GM18498 (cell line): ENCODE measurements around the gene CBLC.

Source experiments
- ATAC-seq: cut with Tn5 transposase; IDR thresholded peaks from one replicate; pipeline ENCODE4 v1.9.1; 2021; ENCODE audit warnings: mild to moderate bottlenecking, moderate library complexity; ENCODE audit not compliant: unreplicated experiment

CBLC gene

DNA sequence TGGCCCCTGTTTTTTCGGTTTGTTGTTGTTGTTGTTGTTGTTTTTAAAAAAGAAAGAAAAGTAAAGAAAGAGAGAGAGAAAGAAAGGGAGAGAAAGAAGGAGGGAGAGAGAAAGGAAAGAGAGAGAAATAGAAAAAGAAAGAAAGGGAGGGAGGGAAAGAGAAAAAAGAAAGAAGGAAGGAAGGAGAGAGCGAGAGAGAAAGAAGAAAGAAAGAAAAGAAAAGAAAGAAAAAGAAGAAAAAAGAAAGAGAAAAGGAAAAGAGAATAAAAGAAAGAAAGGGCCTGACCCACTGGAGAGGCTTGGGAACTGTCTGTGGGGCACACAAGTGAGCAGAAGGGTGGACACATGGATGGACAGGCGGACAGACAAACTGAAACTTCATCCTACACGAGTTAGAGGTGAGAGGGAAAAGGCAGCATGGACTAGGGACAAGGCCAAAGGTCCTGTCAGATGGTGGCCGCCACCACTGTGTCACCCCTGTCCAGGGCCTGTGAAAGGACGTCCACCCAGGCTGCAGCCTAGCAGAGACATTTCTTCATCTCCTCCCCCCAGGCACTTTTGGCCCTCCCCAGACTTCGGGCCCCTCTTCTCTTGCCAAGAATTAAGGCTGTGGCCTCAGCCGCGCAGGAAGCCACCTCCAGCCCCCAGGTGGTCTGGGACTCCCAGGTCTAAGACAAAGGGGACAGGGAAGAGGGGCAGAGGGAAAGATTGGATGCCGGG lies 22.1 kb downstream of the CBLC start:
- ATAC-seq: no peak

DNA sequence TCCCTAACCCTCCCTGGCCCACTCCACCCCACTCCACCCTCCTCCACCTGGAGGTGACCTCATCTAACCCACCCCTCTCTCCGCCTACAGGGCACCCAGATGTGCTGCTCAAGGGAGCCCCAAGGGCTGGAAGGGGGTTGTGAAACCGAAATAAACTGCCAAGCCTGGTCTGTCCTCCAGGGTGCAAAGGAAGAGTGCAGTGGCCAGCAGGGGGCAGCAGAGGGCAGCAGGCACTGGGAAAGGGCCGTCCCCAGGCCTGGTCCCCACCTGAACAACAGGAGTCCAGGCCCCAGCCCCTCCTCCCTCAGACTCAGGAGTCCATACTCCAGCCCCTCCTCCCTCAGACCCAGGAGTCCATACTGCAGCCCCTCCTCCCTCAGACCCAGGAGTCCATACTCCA lies 22.8 kb downstream of the CBLC start:
- peak; percentile 65 for ATAC-seq

DNA sequence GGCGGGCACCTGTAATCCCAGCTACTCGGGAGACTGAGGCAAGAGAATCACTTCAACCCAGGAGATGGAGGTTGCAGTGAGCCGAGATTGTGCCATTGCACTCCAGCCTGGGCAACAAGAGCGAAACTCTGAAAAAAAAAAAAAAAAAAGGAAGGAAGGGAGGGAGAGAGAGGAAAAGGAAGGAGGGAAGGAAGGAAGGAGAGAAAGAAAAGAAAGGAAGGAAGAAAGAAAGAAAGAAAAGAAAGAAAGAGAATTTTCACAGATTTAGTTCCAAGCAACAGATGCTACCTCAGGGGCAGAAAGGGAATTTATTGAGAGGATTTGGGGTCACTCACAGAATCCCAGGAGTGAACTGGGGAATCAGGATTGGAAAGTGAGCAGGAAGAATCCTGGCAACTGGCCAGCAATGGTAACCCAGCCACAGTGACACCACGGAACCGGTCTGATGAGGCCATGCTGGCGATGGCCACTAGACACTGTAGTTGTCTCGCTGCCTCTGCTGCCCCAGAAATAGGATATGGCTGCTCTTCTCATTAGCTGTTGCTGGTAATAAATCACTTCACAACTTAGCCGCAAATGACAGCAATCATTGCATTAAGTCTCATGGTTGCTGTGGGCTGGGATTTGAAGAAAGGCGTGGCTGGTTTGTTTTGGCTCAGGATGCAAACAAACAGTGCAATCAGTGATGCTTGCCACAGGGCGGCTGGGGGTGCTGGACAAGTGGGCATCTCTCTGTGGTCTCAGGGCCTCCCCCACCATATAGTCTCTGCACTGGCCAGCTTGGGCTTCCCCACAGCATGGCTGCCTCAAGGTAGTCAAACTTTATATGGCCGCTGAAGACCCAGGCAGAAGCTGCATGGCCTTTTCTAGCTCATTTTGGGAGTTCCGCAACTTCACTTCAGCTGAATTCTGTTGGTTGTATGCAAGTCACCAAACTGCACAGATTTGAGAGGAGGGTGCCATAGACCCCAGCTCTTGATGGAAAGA lies 26.0 kb downstream of the CBLC start:
- ATAC-seq: no peak

DNA sequence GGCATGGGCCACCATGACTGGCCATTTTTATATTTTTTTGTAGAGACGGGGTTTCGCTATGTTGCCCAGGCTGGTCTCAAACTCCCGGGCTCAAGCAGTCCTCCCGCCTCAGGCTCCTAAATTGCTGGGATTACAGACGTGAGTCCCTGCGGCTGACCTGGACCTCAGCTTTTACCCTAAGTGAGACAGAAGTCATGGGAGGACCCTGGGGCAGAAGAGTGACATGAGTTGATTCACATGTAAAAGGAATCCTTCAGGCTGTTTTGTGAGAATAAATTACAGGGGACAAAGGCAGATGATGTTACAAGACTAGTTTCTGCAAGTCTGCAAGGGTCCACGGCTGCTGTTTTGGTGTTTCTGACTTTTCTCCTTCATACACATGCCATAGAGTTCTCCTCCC lies 28.6 kb downstream of the CBLC start:
- no peak for ATAC-seq

DNA sequence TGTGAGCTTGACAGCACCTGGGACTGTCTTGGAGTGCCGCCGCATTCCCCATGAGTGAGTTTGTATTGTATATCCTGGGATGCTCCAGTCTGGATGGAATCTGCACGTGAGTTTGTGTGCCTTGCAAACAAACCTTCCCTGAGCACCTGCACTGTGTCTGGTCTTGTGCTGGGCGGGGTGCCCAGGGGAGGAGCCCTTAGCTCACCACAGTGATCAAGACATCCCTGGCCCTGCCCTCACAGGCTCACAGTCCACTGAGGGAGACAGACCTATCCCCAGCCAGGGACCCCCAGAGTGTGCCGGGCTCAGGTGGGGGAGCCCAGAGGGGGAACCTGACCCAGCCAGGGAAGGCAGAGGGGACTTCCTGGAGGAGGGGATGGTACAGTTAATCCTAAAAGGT lies 29.5 kb downstream of the CBLC start:
- no peak for ATAC-seq

- no peak for ATAC-seq
These were observed 30.2 kb downstream of the CBLC start for GRCh38 chr19:44807652-44808462.

GRCh38 chr19:44808463-44809371 lies 31.0 kb downstream of the CBLC start, which contains the start of gene BCAM:
BCAM (plus strand) TSS chr19:44809103; CDS start chr19:44809125, 22 bp downstream.
- no peak for ATAC-seq

GRCh38 chr19:44809577-44810233 lies 32.0 kb downstream of the CBLC start:
- no peak for ATAC-seq

GRCh38 chr19:44810234-44811121 lies 32.8 kb downstream of the CBLC start:
- ATAC-seq: no peak

DNA sequence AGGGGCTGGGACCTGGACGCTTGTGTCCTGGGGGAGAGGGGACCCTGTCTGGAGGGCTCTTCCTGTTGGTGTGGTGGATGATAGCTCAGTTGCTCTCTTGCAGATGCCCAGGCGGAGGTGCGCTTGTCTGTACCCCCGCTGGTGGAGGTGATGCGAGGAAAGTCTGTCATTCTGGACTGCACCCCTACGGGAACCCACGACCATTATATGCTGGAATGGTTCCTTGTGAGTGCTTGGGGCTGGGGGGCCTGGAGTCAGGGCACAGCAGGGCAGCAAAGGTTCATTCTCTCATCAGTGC lies 33.4 kb downstream of the CBLC start:
- no peak for ATAC-seq

- ATAC-seq: no peak
These were observed 34.5 kb downstream of the CBLC start for GRCh38 chr19:44812142-44812718.

DNA sequence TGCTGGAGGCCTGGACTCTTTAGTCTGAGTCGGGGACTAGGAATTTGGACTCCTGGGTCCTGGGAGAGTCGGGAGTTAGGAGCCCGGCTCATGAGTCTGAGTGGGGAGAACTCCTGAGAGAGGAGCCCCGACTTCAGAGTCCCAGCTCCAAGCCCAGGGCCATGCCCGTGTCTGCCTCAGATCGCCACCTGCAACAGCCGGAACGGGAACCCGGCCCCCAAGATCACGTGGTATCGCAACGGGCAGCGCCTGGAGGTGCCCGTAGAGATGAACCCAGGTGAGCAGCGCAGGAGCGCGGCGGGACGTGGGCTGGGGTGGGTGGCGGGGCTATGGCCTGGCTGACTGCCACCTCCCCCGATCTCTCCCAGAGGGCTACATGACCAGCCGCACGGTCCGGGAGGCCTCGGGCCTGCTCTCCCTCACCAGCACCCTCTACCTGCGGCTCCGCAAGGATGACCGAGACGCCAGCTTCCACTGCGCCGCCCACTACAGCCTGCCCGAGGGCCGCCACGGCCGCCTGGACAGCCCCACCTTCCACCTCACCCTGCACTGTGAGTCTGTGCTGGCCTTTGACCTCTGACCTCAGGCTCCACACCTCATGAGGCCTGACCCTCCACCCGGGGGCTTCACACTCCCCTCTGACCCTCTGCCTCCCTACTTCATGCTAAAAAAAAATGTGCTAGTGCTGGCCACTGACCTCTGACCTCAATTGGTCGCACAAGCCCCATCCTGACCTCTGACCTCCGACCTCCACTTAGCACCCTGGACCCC lies 35.6 kb downstream of the CBLC start:
- no peak for ATAC-seq

- no peak for ATAC-seq
These were observed 36.3 kb downstream of the CBLC start for GRCh38 chr19:44813841-44814470.

- ATAC-seq: no peak
These were observed 36.8 kb downstream of the CBLC start for GRCh38 chr19:44814517-44814916.

GRCh38 chr19:44816301-44816700 lies 38.6 kb downstream of the CBLC start:
- ATAC-seq: no peak

DNA sequence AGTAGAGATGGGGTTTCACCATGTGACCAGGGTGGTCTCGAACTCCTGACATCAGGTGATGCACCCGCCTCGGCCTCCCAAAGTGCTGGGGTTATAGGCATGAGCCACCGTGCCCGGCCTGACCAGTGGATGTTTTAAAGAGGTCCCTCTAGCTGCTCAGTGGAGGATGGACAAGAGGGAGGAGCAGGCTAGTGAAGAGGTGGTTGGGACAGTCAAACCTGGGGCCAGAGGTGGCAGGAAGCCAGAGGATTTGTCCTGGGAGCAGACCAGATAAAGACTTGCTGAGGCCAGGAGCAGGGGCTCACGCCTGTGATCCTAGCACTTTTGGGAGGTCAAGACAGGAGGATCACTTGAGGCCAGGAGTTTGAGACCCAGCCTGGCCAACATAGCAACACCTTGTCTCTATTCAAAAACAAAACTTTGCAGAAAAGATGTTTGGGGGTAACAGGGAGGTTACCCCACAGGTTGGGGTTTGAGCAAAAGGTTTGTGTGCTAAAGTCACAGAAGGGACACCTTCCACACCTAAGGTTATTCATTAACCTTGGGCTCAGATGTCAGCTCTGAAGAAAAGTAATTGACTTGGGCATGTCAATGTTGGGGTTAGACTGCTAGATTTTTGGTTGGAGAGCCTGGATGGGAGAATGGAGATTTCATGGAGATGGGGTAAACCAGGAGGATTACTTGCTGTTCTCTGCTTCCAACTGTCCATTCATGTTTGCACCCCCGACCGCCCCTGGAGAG lies 40.2 kb downstream of the CBLC start:
- ATAC-seq: no peak
